IPS-18c (cell line): ENCODE measurements around the gene SLC17A9.

Experiments
- H3K4me3 ChIP-seq: 2 replicates; pipeline ENCODE4 v1.7.0; 2013; ENCODE audit warnings: low read depth, mild to moderate bottlenecking, low read length, moderate library complexity; ENCODE audit not compliant: insufficient read depth
- H3K9me3 ChIP-seq: one replicate; pipeline ENCODE4 v1.6.1; 2013; ENCODE audit warnings: mild to moderate bottlenecking, low read length, moderate library complexity; ENCODE audit not compliant: control insufficient read depth, insufficient read depth

Gene SLC17A9

DNA sequence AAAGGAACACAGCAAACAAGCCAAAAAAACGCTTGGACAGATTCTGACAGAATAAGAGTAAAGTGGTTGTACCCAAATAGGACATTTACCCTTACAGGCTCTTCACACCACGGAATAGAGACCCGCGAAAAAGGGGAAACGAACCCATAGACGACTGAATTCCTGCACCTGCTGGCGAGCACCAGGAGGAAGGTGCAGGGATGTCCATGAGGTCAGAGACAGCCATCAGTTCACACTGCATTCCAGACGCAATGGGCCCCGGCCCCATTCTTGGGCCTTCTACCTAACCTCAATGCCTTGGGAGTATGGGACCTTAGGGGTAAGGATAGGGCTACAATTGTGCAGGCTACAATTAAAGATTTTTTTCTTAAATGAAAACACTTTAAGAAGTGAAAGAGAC is 21.0 kb upstream of the SLC17A9 start:
- Histone ChIP-seq H3K4me3 (no peak overlapping the region), H3K9me3 (no peaks in the 10 kb centered on the region)

DNA sequence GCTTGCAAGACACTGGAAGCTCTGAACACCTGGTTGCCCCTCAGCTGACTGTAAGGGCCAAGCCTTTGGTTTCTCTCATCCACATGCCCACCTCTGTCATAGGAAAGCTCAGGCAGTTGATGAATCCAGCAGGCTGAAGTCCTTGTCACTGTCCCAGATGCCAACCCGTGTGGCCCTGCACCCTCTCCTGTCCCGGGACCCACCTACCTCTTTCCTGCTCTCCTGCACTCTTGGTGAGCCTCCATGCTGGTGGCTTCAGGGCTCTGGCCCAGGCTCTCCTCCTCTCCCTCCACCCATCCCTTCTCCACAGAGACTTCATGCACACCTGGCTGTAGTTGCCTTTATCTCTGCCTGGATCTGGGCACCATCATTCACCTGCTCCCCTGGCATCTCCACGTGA is 18.5 kb upstream of the SLC17A9 start:
- Histone ChIP-seq H3K4me3 (no peak overlapping the region), H3K9me3 (no peaks in the 10 kb centered on the region)

DNA sequence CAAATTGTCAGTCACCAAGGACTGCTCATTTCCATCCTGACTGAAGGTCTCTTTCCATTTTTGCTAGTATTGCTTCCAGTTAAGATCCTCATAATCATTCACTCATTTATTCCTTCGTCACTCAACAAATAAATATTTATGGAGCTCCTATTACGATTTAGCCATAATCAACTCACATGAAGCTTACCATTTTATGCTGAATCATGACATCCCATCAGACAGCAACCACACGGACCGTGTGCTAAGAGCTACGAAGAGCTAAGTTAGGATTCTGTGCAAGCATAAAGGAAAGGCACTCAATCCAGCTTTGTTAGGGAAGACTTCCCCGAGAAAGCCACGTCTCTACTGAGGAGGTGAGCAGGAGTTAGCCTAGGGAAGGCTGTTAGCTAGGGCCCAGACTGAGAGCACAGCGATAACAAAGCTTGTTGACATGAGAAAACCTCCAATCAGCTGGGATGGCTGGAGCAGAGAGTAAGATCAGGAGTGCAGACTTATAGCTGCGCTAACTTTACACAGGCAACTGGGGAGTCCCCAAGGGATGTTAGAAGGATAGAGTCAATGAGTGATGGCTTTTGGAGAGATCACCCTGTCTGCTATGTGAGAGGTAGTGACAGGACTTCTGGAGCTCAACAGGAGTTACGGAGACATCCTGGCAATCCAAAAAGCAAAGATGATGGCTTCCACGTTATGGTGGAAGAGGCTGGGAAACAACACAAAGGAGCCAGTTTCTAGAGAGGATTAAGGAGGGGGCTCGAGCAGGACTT is 17.1 kb upstream of the SLC17A9 start:
- Histone ChIP-seq H3K9me3 (no peaks in the 10 kb centered on the region), H3K4me3 (peak overlapping the region; percentile 97)

DNA sequence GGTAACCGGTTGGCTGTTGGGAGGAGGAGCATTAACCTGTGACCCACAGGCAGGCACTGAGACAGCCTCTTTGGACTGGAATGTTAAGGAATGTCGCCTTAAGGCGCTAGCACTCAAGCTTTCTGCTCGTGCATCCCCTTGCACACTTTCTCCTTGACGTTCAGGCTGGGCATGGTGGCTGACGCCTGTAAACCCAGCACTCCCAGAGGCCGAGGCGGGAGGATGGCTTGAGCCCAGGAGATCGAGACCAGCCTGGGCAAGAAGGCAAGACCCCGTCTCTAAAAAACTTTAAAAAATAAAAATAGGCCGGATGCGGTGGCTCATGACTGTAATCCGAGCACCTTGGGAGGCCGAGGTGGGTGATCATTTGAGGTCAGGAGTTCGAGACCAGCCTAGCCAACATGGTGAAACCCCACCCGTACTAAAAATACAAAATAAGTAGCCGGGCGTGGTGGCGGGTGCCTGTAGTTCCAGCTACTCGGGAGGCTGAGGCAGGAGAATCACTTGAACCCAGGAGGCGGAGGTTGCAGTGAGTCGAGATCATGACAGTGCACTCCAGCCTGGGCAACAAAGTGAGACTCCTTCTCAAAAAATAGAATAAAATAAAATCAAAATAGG is 16.4 kb upstream of the SLC17A9 start:
- peak overlapping the region; percentile 97 for H3K4me3 ChIP-seq
- no peaks in the 10 kb centered on the region for H3K9me3 ChIP-seq

DNA sequence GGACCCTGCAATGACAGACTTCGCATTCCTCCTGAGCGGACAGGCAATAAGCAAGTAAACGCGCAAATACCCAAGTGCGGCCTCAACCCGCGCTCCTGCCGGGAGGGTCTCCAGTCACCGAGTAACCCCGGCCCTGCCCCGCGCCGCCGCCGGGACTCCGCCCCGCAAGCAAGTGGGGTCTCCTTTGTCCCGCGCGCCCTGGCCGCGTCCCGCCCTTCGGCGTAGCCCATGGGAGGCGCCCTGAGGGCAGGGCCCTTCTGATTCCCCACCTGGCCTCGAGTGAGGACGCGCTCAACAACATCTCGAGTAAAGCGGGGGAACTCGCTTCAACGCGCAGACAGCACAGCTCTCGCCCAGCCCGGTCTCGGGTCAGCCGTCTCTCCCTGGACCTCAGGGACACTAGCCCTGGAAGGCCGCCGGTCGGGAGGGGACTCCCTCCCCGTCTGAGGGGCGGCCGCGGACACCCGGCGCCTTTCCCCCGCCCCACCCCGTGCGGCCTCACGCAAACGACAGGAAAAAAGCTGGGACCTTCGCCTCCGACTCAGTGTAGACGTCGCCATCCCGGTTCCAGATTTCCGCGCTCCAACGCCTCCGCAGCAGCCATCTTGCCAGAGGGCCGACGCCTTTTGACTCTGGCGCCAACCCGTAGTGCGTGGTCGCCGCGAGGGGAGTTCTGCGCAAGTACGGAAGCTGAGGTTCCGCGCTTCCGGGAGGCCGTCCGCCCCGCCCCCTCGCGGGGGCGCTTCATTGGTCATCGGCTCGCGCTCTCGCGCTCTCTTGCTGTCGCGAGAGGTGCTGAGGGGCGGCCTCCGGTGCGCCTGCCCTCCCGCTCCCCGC is 15.0 kb upstream of the SLC17A9 start:
- Histone ChIP-seq H3K9me3 (no peaks in the 10 kb centered on the region), H3K4me3 (peak overlapping the region; percentile 97)

- no peaks in the 10 kb centered on the region for H3K9me3 ChIP-seq
- H3K4me3 ChIP-seq, result peak within 1 kb of the TSS; percentile 97
Measured at GRCh38 chr20:62938105-62938888, 14.2 kb upstream of the SLC17A9 start, which contains the start of gene GID8. Gene GID8 (plus strand): TSS chr20:62938147. CDS start chr20:62941503, 3,356 bp downstream.

DNA sequence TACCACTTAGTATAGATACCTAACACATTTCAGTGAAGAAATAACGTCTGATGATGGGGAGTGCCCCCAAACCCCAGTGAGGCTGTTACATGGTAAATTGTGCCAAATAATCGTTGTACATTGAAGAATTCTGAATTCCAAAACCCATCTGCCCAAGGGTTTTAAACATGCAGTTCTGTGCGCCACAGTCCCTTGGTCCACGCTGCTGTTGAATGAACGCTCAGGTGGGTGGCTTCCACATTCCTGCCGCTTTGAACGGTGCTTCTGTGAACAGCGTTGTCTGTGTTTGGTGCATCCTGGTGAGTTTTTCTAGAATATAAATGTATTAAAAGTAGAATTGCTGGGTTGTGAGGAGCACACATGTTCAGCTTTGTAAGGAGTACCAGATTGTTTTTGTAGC is 11.6 kb upstream of the SLC17A9 start:
- H3K9me3 ChIP-seq, result no peaks in the 10 kb centered on the region
- H3K4me3 ChIP-seq, result no peak overlapping the region

GRCh38 chr20:62941792-62942191 is 10.7 kb upstream of the SLC17A9 start:
- H3K4me3 ChIP-seq, result no peak overlapping the region
- H3K9me3 ChIP-seq, result no peaks in the 10 kb centered on the region

GRCh38 chr20:62942456-62942855 is 10.1 kb upstream of the SLC17A9 start:
- Histone ChIP-seq H3K9me3 (no peaks in the 10 kb centered on the region), H3K4me3 (no peak overlapping the region)

DNA sequence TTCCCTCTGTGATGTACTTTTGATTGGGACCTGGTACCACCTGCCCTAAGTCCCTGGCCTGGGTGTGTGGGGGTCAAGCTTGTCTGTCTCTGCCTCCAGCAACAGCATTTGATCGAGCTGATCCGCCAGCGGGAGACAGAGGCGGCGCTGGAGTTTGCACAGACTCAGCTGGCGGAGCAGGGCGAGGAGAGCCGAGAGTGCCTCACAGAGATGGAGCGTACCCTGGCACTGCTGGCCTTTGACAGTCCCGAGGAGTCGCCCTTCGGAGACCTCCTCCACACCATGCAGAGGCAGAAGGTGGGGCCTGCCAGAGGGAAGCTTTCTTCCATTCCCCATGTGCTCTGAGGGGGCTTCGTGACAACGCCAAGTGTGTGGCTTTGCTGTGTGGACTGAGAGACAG is 9.1 kb upstream of the SLC17A9 start:
- no peak overlapping the region for H3K4me3 ChIP-seq

GRCh38 chr20:62944184-62944583 is 8.3 kb upstream of the SLC17A9 start:
- Histone ChIP-seq H3K4me3 (no peak overlapping the region), H3K9me3 (no peaks in the 10 kb centered on the region)

More for the DNA sequence above, 9.1 kb upstream of the SLC17A9 start:
- no peaks in the 10 kb centered on the region for H3K9me3 ChIP-seq

DNA sequence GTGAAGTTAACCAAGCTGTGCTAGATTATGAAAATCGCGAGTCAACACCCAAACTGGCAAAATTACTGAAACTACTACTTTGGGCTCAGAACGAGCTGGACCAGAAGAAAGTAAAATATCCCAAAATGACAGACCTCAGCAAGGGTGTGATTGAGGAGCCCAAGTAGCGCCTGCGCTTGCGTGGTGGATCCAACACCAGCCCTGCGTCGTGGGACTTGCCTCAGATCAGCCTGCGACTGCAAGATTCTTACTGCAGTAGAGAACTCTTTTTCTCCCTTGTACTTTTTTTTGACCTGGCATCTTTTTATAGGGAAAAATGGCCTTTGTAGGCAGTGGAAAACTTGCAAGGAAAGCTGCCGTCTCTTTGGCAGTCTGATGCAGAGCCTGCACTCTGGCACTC is 7.8 kb upstream of the SLC17A9 start:
- Histone ChIP-seq H3K4me3 (no peak overlapping the region), H3K9me3 (no peaks in the 10 kb centered on the region)

DNA sequence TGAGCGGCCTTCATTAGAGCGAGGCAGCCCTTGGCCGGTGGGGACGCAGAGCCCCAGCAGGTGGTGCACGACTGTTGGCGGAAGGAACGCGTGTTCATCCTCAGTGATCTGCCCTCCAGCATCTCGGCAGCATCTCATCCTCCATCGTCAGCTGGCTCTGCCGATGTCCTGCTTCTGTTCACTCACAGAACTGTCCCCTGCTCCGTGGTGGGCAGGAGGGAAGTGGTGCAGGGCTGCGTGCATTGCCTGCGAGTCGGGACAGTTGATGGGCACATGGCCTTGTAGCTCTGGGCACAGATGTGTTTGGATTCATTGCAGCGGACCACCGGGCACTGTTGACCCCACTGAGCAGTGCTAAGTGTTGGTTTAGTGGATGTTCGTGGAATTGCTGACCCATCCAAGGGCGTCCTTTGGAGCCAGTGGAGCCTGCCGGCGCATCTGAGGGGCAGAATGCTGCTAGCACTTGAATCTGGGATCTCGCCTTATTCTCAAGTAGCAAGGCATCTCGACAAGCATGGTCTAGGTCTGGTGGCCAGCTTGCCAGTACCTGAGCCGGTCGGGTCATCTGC is 6.7 kb upstream of the SLC17A9 start:
- Histone ChIP-seq H3K4me3 (no peak overlapping the region), H3K9me3 (no peaks in the 10 kb centered on the region)

- Histone ChIP-seq H3K9me3 (no peaks in the 10 kb centered on the region), H3K4me3 (no peak overlapping the region)
Measured at GRCh38 chr20:62946918-62947317, 5.6 kb upstream of the SLC17A9 start.

DNA sequence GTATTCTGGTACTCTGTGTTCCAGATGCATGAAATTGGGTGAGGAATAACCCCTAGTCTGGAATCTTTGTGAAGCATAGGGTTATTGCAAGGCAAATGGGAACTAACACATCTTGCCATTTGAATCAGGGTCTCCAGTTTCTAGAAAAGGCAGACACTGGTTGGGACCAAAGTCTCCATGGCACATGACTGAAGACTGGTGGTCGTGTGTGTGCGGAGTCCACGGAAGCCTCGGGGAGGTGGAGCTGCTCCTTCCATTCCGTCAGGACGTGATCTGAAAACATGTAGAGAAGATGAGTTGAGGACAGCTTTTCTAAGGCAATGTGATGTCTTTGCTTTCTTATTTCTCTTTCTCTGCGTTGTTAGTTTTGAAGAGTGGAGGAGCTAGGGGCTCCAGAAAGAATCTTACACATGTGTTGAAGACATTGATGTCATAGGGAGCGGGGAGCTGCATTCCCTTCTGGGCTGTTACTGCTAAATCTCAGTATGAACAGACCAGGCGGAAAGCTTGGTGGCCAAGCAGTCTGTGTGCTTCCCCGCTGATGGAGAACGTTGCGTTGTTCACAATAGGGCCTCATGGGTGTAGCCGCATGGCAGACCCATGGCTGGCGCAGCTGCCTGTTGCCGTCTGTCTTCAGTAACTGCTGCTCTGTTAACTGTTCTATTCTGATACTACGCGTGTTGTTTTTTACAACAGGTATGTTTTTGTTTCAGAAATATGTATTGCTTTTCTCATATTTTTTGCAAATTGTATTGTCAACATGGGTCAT is 4.8 kb upstream of the SLC17A9 start:
- no peak overlapping the region for H3K4me3 ChIP-seq
- H3K9me3 ChIP-seq, result no peaks in the 10 kb centered on the region

DNA sequence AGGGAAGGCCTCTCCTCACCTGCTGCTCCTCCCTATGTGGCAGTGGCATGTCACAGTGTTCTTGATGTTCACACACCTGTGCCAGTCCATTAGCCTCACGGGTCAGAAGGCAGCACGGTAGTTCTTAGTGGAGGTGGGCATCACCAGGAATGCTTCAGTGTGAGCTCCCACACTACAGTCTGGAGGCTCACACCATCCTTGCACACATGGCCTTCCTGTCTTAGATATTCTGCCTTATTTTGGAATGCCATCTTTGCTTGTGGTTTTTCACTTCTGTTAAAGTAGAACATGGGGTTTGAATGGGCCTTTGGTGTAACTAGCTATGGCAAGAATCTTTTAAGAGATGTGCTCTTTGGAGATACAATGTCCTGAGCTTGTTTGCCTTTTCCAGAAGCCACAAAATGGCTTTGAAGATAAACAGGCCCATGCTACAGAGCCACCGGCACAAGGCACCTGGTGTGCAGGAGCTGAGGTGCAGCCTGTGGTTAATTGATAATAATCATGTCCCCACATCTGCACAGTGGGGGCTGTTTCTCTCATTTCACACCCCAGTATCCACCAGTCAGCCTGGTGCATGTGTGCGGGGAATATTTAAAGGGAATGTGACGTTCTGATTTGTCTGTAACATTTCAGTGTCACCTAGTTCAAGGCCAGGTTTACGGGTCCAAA is 3.2 kb upstream of the SLC17A9 start:
- Histone ChIP-seq H3K4me3 (no peak overlapping the region), H3K9me3 (no peaks in the 10 kb centered on the region)
